HG03432 (cell line): Measurements from ENCODE around the gene RPL36A.

Source experiments
- ATAC-seq: cut with Tn5 transposase; IDR thresholded peaks from one replicate; pipeline ENCODE4 v1.9.1; 2021; ENCODE audit warnings: mild to moderate bottlenecking, moderate library complexity; ENCODE audit not compliant: unreplicated experiment

RPL36A gene

GRCh38 chrX:101430457-101431078 is 39.8 kb downstream of the RPL36A start:
- peak; percentile 98 for ATAC-seq

GRCh38 chrX:101442085-101442484 is 51.3 kb downstream of the RPL36A start:
- no peak for ATAC-seq
